H1 (cell line): Measurements from ENCODE around the gene LCOR. TPM values are rescaled to one million over a fixed set of nuclear protein-coding genes. Genes with fewer than 3 reads are reported as not detected.

Experiments
- CEBPB ChIP-seq: IDR thresholded peaks from 2 replicates; pipeline ENCODE4 v1.6.1; 2012; ENCODE audit warnings: low read depth, low read length
- GABPA ChIP-seq: IDR thresholded peaks from 2 replicates; pipeline ENCODE4 v1.6.1; 2011; ENCODE audit warnings: mild to moderate bottlenecking, low read length, moderate library complexity, borderline replicate concordance; ENCODE audit not compliant: insufficient read depth
- NRF1 ChIP-seq: IDR thresholded peaks from 2 replicates; pipeline ENCODE4 v1.6.1; 2011; ENCODE audit warnings: mild to moderate bottlenecking, low read depth, low read length, improper control_type of control experiment
- POU5F1 ChIP-seq: IDR thresholded peaks from 2 replicates; pipeline ENCODE4 v1.6.1; 2011; ENCODE audit warnings: low read depth, mild to moderate bottlenecking, low read length, moderate library complexity
- SIN3A ChIP-seq, 2 experiments: IDR thresholded peaks in 1 of 2; conservative IDR thresholded peaks in 1 of 2; 2 replicates each; pipeline ENCODE4 v1.6.1; 2011 to 2012; ENCODE audit warnings: low read length in 2 of 2, improper control_type of control experiment in 1 of 2, low read depth in 1 of 2, mild to moderate bottlenecking in 1 of 2
- polyA plus RNA-seq, 7 experiments: library from polyadenylated mRNA; depleted of rRNA in 3 of 7; stranded (reverse) in 5 of 7; unstranded in 2 of 7; fragments of >200 nt in 5 of 7; fragments of 200-250 nt in 2 of 7; gene quantifications; 1 replicate in 5 of 7; 2 replicates in 1 of 7; 4 replicates in 1 of 7; pipeline versions ENCODE4 v1.2.1 to v1.2.3, GENCODE V29; 2011 to 2013; ENCODE audit warnings: missing spikeins in 2 of 7, mixed read lengths in 2 of 7
- total RNA-seq: library from RNA; stranded (reverse); fragmentation: NEBNext Ultra II Directional; extraction: Animal tissue kit (Norgen Biotek cat#: 25700); gene quantifications from 2 replicates; pipeline ENCODE4 v1.2.1, GENCODE V29; 2021
- TF ChIP-seq, protein P1 (sequence below): fragments of 300-600 bp; sonication (generic); IDR thresholded peaks from 2 replicates; pipeline ENCODE4 v1.7.1; 2012; ENCODE audit warnings: low read length, moderate library complexity, mild to moderate bottlenecking, inconsistent platforms; ENCODE audit not compliant: insufficient replicate concordance
- TF ChIP-seq, protein P2 (sequence below): IDR thresholded peaks from 2 replicates; pipeline ENCODE4 v1.6.1; 2012; ENCODE audit warnings: low read length, inconsistent platforms

The LCOR gene
- total and polyA plus RNA-seq, 2 of the 8 experiments (the other 6 are each of a cell fraction or from before 2014, with no cell fraction given) = 4.7 to 25.5 TPM

DNA sequence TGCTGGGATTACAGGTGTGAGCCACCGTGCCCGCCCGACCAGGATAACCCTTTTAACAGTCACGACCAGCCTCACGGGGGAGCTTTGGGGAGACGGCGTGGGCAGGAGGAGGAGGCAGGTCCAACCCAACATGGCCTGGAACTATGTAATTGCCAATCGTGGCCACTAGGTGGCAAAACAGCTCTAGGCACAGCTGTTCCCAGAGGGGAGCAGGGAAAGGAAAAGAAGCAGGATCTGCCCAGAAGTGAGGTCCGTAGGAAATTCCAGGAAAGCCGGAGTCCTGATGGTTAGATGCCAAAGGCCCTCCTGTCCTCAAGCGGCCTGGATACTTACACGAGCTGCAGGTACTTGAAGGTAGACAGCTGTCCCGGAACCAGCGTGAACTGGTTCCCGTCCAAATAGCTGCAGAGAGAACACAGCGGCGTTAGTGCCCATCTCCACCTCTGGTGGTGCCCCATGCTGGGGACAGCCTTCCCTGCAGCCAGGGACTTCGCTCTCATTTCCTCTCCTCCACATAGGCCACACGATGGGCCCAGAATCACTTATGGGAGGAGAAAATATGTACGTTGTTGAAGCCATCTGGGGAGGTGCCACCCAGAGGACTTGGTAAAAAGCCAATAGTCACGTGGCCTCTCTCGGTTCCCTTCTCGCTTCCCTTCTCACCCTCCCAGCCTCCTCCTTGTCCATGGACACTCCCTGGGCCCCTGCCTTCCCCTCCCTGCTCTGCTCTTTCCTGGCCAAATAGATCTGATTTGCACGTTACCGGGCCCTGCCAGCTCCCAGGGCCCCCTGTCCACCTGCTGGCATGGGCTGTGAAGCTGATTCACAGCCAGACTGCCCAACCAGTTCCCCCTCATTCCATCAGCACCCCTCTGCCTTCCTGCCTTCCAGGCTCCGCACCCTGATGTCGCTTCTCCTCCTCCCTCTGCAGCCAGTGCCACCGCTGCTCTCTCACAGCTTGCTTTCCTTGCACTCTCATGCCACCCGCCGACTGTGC is 205.6 kb downstream of the LCOR start (continued):
- TF ChIP-seq, protein P1, sequence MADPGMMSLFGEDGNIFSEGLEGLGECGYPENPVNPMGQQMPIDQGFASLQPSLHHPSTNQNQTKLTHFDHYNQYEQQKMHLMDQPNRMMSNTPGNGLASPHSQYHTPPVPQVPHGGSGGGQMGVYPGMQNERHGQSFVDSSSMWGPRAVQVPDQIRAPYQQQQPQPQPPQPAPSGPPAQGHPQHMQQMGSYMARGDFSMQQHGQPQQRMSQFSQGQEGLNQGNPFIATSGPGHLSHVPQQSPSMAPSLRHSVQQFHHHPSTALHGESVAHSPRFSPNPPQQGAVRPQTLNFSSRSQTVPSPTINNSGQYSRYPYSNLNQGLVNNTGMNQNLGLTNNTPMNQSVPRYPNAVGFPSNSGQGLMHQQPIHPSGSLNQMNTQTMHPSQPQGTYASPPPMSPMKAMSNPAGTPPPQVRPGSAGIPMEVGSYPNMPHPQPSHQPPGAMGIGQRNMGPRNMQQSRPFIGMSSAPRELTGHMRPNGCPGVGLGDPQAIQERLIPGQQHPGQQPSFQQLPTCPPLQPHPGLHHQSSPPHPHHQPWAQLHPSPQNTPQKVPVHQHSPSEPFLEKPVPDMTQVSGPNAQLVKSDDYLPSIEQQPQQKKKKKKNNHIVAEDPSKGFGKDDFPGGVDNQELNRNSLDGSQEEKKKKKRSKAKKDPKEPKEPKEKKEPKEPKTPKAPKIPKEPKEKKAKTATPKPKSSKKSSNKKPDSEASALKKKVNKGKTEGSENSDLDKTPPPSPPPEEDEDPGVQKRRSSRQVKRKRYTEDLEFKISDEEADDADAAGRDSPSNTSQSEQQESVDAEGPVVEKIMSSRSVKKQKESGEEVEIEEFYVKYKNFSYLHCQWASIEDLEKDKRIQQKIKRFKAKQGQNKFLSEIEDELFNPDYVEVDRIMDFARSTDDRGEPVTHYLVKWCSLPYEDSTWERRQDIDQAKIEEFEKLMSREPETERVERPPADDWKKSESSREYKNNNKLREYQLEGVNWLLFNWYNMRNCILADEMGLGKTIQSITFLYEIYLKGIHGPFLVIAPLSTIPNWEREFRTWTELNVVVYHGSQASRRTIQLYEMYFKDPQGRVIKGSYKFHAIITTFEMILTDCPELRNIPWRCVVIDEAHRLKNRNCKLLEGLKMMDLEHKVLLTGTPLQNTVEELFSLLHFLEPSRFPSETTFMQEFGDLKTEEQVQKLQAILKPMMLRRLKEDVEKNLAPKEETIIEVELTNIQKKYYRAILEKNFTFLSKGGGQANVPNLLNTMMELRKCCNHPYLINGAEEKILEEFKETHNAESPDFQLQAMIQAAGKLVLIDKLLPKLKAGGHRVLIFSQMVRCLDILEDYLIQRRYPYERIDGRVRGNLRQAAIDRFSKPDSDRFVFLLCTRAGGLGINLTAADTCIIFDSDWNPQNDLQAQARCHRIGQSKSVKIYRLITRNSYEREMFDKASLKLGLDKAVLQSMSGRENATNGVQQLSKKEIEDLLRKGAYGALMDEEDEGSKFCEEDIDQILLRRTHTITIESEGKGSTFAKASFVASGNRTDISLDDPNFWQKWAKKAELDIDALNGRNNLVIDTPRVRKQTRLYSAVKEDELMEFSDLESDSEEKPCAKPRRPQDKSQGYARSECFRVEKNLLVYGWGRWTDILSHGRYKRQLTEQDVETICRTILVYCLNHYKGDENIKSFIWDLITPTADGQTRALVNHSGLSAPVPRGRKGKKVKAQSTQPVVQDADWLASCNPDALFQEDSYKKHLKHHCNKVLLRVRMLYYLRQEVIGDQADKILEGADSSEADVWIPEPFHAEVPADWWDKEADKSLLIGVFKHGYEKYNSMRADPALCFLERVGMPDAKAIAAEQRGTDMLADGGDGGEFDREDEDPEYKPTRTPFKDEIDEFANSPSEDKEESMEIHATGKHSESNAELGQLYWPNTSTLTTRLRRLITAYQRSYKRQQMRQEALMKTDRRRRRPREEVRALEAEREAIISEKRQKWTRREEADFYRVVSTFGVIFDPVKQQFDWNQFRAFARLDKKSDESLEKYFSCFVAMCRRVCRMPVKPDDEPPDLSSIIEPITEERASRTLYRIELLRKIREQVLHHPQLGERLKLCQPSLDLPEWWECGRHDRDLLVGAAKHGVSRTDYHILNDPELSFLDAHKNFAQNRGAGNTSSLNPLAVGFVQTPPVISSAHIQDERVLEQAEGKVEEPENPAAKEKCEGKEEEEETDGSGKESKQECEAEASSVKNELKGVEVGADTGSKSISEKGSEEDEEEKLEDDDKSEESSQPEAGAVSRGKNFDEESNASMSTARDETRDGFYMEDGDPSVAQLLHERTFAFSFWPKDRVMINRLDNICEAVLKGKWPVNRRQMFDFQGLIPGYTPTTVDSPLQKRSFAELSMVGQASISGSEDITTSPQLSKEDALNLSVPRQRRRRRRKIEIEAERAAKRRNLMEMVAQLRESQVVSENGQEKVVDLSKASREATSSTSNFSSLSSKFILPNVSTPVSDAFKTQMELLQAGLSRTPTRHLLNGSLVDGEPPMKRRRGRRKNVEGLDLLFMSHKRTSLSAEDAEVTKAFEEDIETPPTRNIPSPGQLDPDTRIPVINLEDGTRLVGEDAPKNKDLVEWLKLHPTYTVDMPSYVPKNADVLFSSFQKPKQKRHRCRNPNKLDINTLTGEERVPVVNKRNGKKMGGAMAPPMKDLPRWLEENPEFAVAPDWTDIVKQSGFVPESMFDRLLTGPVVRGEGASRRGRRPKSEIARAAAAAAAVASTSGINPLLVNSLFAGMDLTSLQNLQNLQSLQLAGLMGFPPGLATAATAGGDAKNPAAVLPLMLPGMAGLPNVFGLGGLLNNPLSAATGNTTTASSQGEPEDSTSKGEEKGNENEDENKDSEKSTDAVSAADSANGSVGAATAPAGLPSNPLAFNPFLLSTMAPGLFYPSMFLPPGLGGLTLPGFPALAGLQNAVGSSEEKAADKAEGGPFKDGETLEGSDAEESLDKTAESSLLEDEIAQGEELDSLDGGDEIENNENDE = no peak
- peak; percentile 38; the same call in 1 of the 2 replicates for TF ChIP-seq GABPA
- TF ChIP-seq POU5F1 = no peak
- TF ChIP-seq CEBPB = no peak
- TF ChIP-seq NRF1 = no peak
- TF ChIP-seq, protein P2, sequence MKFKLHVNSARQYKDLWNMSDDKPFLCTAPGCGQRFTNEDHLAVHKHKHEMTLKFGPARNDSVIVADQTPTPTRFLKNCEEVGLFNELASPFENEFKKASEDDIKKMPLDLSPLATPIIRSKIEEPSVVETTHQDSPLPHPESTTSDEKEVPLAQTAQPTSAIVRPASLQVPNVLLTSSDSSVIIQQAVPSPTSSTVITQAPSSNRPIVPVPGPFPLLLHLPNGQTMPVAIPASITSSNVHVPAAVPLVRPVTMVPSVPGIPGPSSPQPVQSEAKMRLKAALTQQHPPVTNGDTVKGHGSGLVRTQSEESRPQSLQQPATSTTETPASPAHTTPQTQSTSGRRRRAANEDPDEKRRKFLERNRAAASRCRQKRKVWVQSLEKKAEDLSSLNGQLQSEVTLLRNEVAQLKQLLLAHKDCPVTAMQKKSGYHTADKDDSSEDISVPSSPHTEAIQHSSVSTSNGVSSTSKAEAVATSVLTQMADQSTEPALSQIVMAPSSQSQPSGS = no peak
- TF ChIP-seq SIN3A (conservative IDR thresholded peaks at IDR 0.05 in 1 of 2, IDR thresholded peaks at IDR 0.05 in 1 of 2; ENCODE audit: low read depth in 1 of 2, low read length in 2 of 2) = peak in 1 of 2 experiments; percentile 45; a peak in 1 of 4 replicates
